Liver (tissue), 9 donors: ENCODE results near the gene RANBP1. TPM values are rescaled to one million over a fixed set of nuclear protein-coding genes. Genes with fewer than 3 reads are reported as not detected.

Experiments
- DNase-seq: peaks from one replicate; pipeline ENCODE4 v3.0.0-alpha.2; 2017; ENCODE audit warnings: low spot score
- H3K27ac ChIP-seq, 2 donors: one replicate each; pipeline ENCODE4 v1.7.0; 2013; ENCODE audit warnings: inconsistent platforms in 2 of 2, low read length in 2 of 2, control low read depth in 1 of 2, low read depth in 1 of 2, mild to moderate bottlenecking in 1 of 2
- H3K27me3 ChIP-seq, 4 donors: one replicate each; pipeline versions ENCODE4 v1.6.1 to v1.7.0; 2013; ENCODE audit warnings: low read length in 3 of 4, inconsistent platforms in 1 of 4, mild to moderate bottlenecking in 1 of 4, moderate library complexity in 1 of 4; ENCODE audit not compliant: control insufficient read depth in 4 of 4, insufficient read depth in 4 of 4
- H3K36me3 ChIP-seq, 4 donors: one replicate each; pipeline versions ENCODE4 v1.6.1 to v1.7.0; 2013; ENCODE audit warnings: low read length in 3 of 4, mild to moderate bottlenecking in 3 of 4, low read depth in 1 of 4, moderate library complexity in 1 of 4; ENCODE audit not compliant: control insufficient read depth in 4 of 4, insufficient read depth in 3 of 4
- H3K4me1 ChIP-seq, 4 donors: one replicate each; pipeline versions ENCODE4 v1.6.1 to v1.7.0; 2013; ENCODE audit warnings: low read length in 3 of 4, mild to moderate bottlenecking in 3 of 4, moderate library complexity in 1 of 4; ENCODE audit not compliant: control insufficient read depth in 4 of 4, insufficient read depth in 4 of 4
- H3K4me3 ChIP-seq, 3 donors: one replicate each; pipeline versions ENCODE4 v1.6.1 to v1.7.0; 2013; ENCODE audit warnings: low read length in 3 of 3, control low read depth in 1 of 3, low read depth in 1 of 3, mild to moderate bottlenecking in 1 of 3
- H3K9ac ChIP-seq, 2 donors: one replicate each; pipeline ENCODE4 v1.7.0; 2013; ENCODE audit warnings: low read length in 2 of 2, mild to moderate bottlenecking in 2 of 2, moderate library complexity in 2 of 2, control low read depth in 1 of 2, low read depth in 1 of 2
- H3K9me3 ChIP-seq, 4 donors: one replicate each; pipeline versions ENCODE4 v1.6.1 to v1.7.0; 2013; ENCODE audit warnings: low read length in 3 of 4; ENCODE audit not compliant: control insufficient read depth in 4 of 4
- EGR1 ChIP-seq, 2 donors: IDR thresholded peaks; 2 replicates each; pipeline ENCODE4 v1.6.1; 2016 to 2018; ENCODE audit warnings: antibody characterized with exemption in 2 of 2, low read depth in 2 of 2
- FOXA2 ChIP-seq: IDR thresholded peaks from 2 replicates; pipeline ENCODE4 v1.6.1; 2016; ENCODE audit warnings: antibody characterized with exemption
- GABPA ChIP-seq, 2 donors: IDR thresholded peaks in 1 of 2; conservative IDR thresholded peaks in 1 of 2; 2 replicates each; pipeline ENCODE4 v1.6.1; 2016; ENCODE audit warnings: antibody characterized with exemption in 2 of 2, mild to moderate bottlenecking in 1 of 2, moderate library complexity in 1 of 2
- HNF4A ChIP-seq, 2 donors: conservative IDR thresholded peaks; 2 replicates each; pipeline ENCODE4 v1.6.1; 2016; ENCODE audit warnings: antibody characterized with exemption in 2 of 2, mild to moderate bottlenecking in 2 of 2
- HNF4G ChIP-seq: IDR thresholded peaks from 2 replicates; pipeline ENCODE4 v1.6.1; 2016; ENCODE audit warnings: antibody characterized with exemption
- NR2F2 ChIP-seq: IDR thresholded peaks from 2 replicates; pipeline ENCODE4 v1.6.1; 2016; ENCODE audit warnings: antibody characterized with exemption
- RXRA ChIP-seq, 2 donors: IDR thresholded peaks; 2 replicates each; pipeline ENCODE4 v1.6.1; 2017 to 2018; ENCODE audit warnings: antibody characterized with exemption in 2 of 2, mild to moderate bottlenecking in 1 of 2
- YY1 ChIP-seq: IDR thresholded peaks from 2 replicates; pipeline ENCODE4 v1.6.1; 2016; ENCODE audit warnings: antibody characterized with exemption, mild to moderate bottlenecking
- WGBS: extraction: QIAGEN DNeasy Blood & Tissue Kit; methylation state at CpG from one replicate; pipeline ENCODE4 v1.1.7; 2013; 5-methylcytosine and 5-hydroxymethylcytosine counted together
- polyA plus RNA-seq, 2 donors: library from polyadenylated mRNA; stranded (reverse) in 1 of 2; unstranded in 1 of 2; fragments of 200-250 nt in 1 of 2; fragments of >200 nt in 1 of 2; fragmentation: Nextera tagmentation in 1 of 2; extraction: Ambion mirVana in 1 of 2; gene quantifications; one replicate each; pipeline versions ENCODE4 v1.2.1 to v1.2.3, GENCODE V29; 2013 to 2015
- total RNA-seq, 2 donors: library from RNA; depleted of rRNA; stranded (reverse); fragments of >200 nt; gene quantifications; one replicate each; pipeline ENCODE4 v1.2.3, GENCODE V29; 2014
- TF ChIP-seq, protein P1 (sequence below): IDR thresholded peaks from 2 replicates; pipeline ENCODE4 v1.6.1; 2016; ENCODE audit warnings: antibody characterized with exemption
- TF ChIP-seq, protein P2 (sequence below): fragments of 150-350 bp; IDR thresholded peaks from 2 replicates; pipeline ENCODE4 v1.5.1; 2017; ENCODE audit warnings: improper control_type of control experiment, low read depth, low read length; ENCODE audit not compliant: missing input control
- TF ChIP-seq, protein P3 (sequence below): IDR thresholded peaks from 2 replicates; pipeline ENCODE4 v1.6.1; 2016; ENCODE audit warnings: antibody characterized with exemption
- TF ChIP-seq, protein P4 (sequence below): IDR thresholded peaks from 2 replicates; pipeline ENCODE4 v1.6.1; 2016; ENCODE audit warnings: antibody characterized with exemption
- donor health status: healthy.
- donor health status: healthy.
- donor health status: healthy.
- donor health status: healthy.
- donor health status: healthy.

Gene RANBP1
- total and polyA plus RNA-seq, 4 donors = 62.3 to 102 (median 87.8) TPM

DNA sequence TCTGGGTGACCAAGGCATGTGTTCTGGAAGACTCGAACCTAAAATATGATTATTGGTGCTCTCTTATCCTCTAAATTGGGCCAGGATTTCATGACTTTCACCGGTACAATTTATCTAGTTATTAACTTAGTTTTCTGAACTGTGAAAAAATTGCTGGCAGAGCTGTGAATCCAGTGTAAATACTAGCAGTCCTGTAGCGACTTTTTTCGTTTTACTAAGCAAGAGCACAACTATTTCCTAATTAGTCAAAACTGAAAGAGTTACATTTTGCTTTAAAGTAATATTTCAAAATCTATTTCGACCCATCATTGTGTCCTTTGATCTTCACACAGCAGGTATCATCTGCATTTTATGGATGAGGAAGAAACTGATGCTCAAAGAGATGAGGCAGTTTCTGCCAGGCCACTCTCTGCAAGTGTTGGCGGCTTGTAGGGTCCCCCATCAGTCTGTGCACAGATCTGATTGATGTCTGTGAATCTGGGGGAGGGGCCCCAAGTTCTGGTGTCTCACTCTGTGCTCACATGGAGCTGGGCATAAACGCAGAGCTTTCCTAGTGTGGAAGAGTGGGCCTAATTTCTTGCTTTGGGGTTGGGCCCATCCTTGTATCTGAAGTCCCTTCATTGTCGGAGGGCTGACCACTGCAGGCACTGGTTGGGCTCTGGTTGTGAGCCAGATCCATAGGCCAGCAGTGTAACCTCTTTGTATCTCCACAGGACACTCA, 2.6 kb downstream of the RANBP1 start:
- 27% methylated on average over 8 of the region's 8 CpGs for WGBS

DNA sequence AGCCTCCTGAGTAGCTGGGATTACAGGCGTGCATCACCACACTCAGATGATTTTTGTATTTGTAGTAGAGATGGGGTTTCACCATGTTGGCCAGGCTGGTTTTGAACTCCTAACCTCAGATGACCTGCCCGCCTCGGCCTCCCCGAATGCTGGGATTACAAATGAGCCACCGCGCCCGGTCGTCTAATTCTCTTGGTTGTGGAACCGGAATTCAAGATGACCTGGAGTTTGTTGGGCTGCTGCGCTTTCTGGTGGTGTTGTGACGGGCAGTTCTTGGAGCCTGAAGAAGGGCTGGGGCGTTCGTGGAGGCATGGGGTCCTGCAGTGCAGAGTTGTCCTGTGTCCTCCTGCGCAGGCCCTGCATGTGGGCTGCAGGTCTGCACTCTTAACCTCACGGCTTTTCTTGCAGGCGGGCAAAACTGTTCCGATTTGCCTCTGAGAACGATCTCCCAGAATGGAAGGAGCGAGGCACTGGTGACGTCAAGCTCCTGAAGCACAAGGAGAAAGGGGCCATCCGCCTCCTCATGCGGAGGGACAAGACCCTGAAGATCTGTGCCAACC, 6.0 kb downstream of the RANBP1 start:
- DNase-seq = no peak
- Histone ChIP-seq H3K9me3 (no peaks in the 10 kb centered on the region), H3K4me3 (no peak overlapping the region), H3K4me1 (peaks cover 8 to 66% (median 51%) of the 10 kb centered on the region in 4 donors), H3K27me3 (no peaks in the 10 kb centered on the region), H3K27ac (no peak overlapping the region), H3K9ac (no peak overlapping the region), H3K36me3 (peaks cover 12 to 44% (median 21%) of the 10 kb centered on the region in 4 donors)
- WGBS = 95% methylated on average over 22 of the region's 22 CpGs
- TF ChIP-seq YY1 (no peak), RXRA (IDR thresholded peaks at IDR 0.05) (no peak), HNF4G (no peak)
- TF ChIP-seq, protein P1, sequence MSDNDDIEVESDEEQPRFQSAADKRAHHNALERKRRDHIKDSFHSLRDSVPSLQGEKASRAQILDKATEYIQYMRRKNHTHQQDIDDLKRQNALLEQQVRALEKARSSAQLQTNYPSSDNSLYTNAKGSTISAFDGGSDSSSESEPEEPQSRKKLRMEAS = no peak

More for the DNA sequence above, 2.6 kb downstream of the RANBP1 start:
- H3K36me3 ChIP-seq = peaks cover 19 to 44% (median 27%) of the 10 kb centered on the region in 4 donors
- TF ChIP-seq, protein P2, sequence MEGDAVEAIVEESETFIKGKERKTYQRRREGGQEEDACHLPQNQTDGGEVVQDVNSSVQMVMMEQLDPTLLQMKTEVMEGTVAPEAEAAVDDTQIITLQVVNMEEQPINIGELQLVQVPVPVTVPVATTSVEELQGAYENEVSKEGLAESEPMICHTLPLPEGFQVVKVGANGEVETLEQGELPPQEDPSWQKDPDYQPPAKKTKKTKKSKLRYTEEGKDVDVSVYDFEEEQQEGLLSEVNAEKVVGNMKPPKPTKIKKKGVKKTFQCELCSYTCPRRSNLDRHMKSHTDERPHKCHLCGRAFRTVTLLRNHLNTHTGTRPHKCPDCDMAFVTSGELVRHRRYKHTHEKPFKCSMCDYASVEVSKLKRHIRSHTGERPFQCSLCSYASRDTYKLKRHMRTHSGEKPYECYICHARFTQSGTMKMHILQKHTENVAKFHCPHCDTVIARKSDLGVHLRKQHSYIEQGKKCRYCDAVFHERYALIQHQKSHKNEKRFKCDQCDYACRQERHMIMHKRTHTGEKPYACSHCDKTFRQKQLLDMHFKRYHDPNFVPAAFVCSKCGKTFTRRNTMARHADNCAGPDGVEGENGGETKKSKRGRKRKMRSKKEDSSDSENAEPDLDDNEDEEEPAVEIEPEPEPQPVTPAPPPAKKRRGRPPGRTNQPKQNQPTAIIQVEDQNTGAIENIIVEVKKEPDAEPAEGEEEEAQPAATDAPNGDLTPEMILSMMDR = no peak
- TF ChIP-seq EGR1 (IDR thresholded peaks at IDR 0.05; ENCODE audit: low read depth in 2 of 2) (no peak), FOXA2 (no peak), RXRA (IDR thresholded peaks at IDR 0.05) (no peak), HNF4A (conservative IDR thresholded peaks at IDR 0.05) (no peak), GABPA (IDR thresholded peaks at IDR 0.05 in 1 of 2, conservative IDR thresholded peaks at IDR 0.05 in 1 of 2) (no peak), NR2F2 (no peak), HNF4G (no peak)
- TF ChIP-seq, protein P3, sequence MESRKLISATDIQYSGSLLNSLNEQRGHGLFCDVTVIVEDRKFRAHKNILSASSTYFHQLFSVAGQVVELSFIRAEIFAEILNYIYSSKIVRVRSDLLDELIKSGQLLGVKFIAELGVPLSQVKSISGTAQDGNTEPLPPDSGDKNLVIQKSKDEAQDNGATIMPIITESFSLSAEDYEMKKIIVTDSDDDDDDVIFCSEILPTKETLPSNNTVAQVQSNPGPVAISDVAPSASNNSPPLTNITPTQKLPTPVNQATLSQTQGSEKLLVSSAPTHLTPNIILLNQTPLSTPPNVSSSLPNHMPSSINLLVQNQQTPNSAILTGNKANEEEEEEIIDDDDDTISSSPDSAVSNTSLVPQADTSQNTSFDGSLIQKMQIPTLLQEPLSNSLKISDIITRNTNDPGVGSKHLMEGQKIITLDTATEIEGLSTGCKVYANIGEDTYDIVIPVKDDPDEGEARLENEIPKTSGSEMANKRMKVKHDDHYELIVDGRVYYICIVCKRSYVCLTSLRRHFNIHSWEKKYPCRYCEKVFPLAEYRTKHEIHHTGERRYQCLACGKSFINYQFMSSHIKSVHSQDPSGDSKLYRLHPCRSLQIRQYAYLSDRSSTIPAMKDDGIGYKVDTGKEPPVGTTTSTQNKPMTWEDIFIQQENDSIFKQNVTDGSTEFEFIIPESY = no peak
- TF ChIP-seq, protein P4, sequence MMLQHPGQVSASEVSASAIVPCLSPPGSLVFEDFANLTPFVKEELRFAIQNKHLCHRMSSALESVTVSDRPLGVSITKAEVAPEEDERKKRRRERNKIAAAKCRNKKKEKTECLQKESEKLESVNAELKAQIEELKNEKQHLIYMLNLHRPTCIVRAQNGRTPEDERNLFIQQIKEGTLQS = no peak
- no peaks in the 10 kb centered on the region for H3K27me3 ChIP-seq
- peaks cover 10 to 56% (median 36%) of the 10 kb centered on the region in 4 donors for H3K4me1 ChIP-seq
- no peaks in the 10 kb centered on the region for H3K9me3 ChIP-seq
- peak overlapping the region; percentile 59 to 75 for H3K9ac ChIP-seq
- peak overlapping the region in 1 of 2 donors; percentile 72 for H3K27ac ChIP-seq
- H3K4me3 ChIP-seq = peak overlapping the region; percentile 74 to 96 (median 91)
- DNase-seq = no peak
